ENCODE results near the gene ZDHHC17. TPM values are rescaled to one million over a fixed set of nuclear protein-coding genes. Genes with fewer than 3 reads are reported as not detected.

The ZDHHC17 gene
- total and polyA plus RNA-seq, 11 donors = 9.4 to 29.6 (median 18.0) TPM

DNA sequence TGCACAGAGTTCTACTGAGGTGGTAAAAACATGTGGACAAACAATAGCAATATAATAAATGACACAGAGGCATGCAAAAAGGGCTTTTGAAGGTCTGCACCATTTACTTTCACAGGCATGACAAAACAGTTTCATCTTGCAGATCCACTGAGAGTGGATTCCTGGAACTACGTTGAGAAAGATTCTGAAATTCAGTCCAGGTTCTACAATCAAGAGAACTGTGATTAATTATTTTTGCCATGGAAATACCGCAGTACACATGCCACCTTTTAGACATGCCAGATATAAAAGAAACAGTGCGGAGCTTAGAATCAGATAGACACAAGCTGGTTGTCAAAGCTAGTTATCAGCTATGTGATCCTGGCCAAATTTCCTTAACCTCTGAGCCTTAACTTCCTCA is 110.1 kb downstream of the ZDHHC17 start:
- H3K27ac ChIP-seq = no peak overlapping the region
- intact Hi-C loops (cut with DNase I) = no loop called here
- 47 to 72% (median 67%) methylated on average over 3 of the region's 3 CpGs for whole genome bisulfite sequencing, 4 donors

DNA sequence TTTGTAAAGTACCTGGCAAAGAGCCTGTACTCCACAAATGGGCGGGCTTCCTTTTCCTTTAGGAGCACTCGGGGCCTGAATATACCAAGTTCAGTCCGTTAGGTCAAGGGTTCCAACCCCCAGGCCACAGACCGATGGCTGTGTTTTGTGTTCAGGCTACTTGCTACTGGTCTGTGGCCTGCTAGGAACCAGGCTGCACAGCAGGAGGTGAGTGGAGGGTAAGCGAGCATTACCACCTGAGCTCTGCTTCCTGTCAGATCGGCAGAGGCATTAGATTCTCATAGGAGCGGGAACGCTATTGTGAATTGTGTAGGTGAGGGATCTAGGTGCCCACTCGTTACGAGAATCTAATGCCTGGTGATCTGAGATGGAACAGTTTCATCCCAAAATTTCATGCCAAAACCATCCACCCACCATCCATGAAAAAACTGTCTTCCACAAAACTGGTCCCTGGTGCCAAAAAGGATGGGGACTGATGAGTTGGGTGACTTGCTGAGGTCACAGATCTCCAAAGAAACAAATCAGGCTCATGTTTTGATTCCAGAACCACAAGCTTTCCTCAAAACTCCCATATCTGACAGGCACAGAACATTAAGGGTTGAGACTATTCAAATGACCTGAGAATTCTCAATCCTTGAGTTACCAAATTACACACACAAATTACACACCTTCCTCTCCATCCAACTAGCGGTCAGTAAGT is 110.7 kb downstream of the ZDHHC17 start:
- no peak for DNase-seq
- Histone ChIP-seq H3K4me3 (no peak overlapping the region), H3K9me3 (no peaks in the 10 kb centered on the region), H3K27ac (no peak overlapping the region), H3K27me3 (peaks cover 0 to 21% (median 0%) of the 10 kb centered on the region in 9 donors), H3K36me3 (no peaks in the 10 kb centered on the region), H3K4me1 (peaks cover 0 to 19% (median 8%) of the 10 kb centered on the region in 12 donors)
- intact Hi-C loops (cut with DNase I) = loop anchor here in 1 of 10 donors (5.0 kb wide), 1 partner anchor 138 kb away; no protein-coding TSS in a partner anchor
- no peak for TF ChIP-seq POLR2A (IDR thresholded peaks at IDR 0.05)
- TF ChIP-seq, protein P1, sequence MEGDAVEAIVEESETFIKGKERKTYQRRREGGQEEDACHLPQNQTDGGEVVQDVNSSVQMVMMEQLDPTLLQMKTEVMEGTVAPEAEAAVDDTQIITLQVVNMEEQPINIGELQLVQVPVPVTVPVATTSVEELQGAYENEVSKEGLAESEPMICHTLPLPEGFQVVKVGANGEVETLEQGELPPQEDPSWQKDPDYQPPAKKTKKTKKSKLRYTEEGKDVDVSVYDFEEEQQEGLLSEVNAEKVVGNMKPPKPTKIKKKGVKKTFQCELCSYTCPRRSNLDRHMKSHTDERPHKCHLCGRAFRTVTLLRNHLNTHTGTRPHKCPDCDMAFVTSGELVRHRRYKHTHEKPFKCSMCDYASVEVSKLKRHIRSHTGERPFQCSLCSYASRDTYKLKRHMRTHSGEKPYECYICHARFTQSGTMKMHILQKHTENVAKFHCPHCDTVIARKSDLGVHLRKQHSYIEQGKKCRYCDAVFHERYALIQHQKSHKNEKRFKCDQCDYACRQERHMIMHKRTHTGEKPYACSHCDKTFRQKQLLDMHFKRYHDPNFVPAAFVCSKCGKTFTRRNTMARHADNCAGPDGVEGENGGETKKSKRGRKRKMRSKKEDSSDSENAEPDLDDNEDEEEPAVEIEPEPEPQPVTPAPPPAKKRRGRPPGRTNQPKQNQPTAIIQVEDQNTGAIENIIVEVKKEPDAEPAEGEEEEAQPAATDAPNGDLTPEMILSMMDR (IDR thresholded peaks at IDR 0.05) = no peak
- 74 to 87% (median 83%) methylated on average over 11 of the region's 11 CpGs for WGBS, 4 donors
- no peak for ATAC-seq

More for the DNA sequence above, 110.1 kb downstream of the ZDHHC17 start:
- Histone ChIP-seq H3K27me3 (peaks cover 0 to 21% (median 0%) of the 10 kb centered on the region in 9 donors), H3K4me3 (no peak overlapping the region), H3K36me3 (no peaks in the 10 kb centered on the region), H3K9me3 (no peaks in the 10 kb centered on the region), H3K4me1 (peaks cover 0 to 18% (median 5%) of the 10 kb centered on the region in 12 donors)
- DNase-seq (no peak), ATAC-seq (no peak)
- TF ChIP-seq, protein P1 (IDR thresholded peaks at IDR 0.05) = no peak
- TF ChIP-seq POLR2A (IDR thresholded peaks at IDR 0.05) = no peak

DNA sequence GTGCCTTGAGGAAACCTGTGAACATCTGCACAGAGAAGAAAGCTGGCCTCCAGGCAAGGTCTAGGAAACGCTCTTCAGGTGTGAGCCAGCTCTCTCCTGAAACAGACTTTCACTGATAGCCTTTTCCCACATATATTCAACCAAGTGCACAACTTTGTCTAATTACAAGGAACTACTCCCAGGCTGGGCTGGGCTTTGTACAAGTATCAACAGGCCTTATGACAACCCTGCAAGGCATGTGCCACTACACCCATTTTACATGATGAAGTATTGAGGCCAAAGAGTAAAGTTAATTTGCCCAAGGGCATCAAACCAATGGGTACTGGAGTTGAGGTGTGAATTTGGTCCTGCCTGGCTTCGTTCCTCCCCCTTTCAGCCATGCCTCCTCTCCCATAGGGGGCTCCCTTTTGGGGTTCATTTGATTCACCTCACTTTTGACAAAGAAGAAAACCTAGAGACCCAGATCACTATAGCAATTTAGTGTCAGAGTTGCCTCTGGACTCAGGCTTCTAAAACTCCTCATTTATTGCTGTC is 112.8 kb downstream of the ZDHHC17 start:
- peaks cover 0 to 34% (median 15%) of the 10 kb centered on the region in 12 donors for H3K4me1 ChIP-seq
- DNase-seq = no peak
- no peak overlapping the region for H3K4me3 ChIP-seq
- H3K36me3 ChIP-seq = no peaks in the 10 kb centered on the region
- ATAC-seq = no peak
- no peak for TF ChIP-seq POLR2A (IDR thresholded peaks at IDR 0.05)
- TF ChIP-seq, protein P1 (IDR thresholded peaks at IDR 0.05) = no peak
- no peak overlapping the region for H3K27ac ChIP-seq
- 93 to 100% (median 98%) methylated on average over 2 of the region's 2 CpGs for WGBS, 4 donors
- H3K9me3 ChIP-seq = no peaks in the 10 kb centered on the region
- peaks cover 0 to 21% (median 0%) of the 10 kb centered on the region in 9 donors for H3K27me3 ChIP-seq
- intact Hi-C loops (cut with DNase I) = loop anchor here in 1 of 10 donors (5.0 kb wide), 1 partner anchor 136 kb away; no protein-coding TSS in a partner anchor
